Measurements from ENCODE around the gene RALGAPB.

Gene RALGAPB

GRCh38 chr20:38581013-38581412, 108.4 kb downstream of the RALGAPB start, which contains the start of gene ADIG:
Gene ADIG, plus strand, starts transcription at chr20:38581197. Its CDS starts 54 bp downstream, at chr20:38581251.
- no CpG with 5 or more reads among the region's 5 CpGs for WGBS (ENCODE audit: insufficient coverage, insufficient read length)
- no peak within 1 kb of the TSS for H3K27ac ChIP-seq (ENCODE audit: low read length)
- DNase-seq (ENCODE audit: low read depth, low spot score) = no peak

GRCh38 chr20:38581830-38582358, 109.3 kb downstream of the RALGAPB start:
- Histone ChIP-seq H3K27me3 (ENCODE audit: control insufficient read depth, insufficient read depth, low read length) (no peaks in the 10 kb centered on the region), H3K9me3 (ENCODE audit: control insufficient read depth, insufficient read depth, low read length) (no peaks in the 10 kb centered on the region), H3K27ac (ENCODE audit: low read length) (no peak overlapping the region), H3K4me1 (ENCODE audit: control insufficient read depth, insufficient read depth, low read length) (no peaks in the 10 kb centered on the region; the same call in none of the 2 replicates), H3K4me3 (ENCODE audit: low read length) (no peak overlapping the region), H3K36me3 (ENCODE audit: control insufficient read depth, insufficient read depth, low read length) (no peaks in the 10 kb centered on the region)
- WGBS (ENCODE audit: insufficient coverage, insufficient read length) = no CpG with 5 or more reads among the region's 4 CpGs
- no peak for DNase-seq (ENCODE audit: low read depth, low spot score)

More at GRCh38 chr20:38581013-38581412, 108.4 kb downstream of the RALGAPB start, which contains the start of gene ADIG:
- H3K4me1 ChIP-seq (ENCODE audit: control insufficient read depth, insufficient read depth, low read length) = no peaks in the 10 kb centered on the region; the same call in none of the 2 replicates
- no peaks in the 10 kb centered on the region for H3K9me3 ChIP-seq (ENCODE audit: control insufficient read depth, insufficient read depth, low read length)
- H3K27me3 ChIP-seq (ENCODE audit: control insufficient read depth, insufficient read depth, low read length) = no peaks in the 10 kb centered on the region
- no peaks in the 10 kb centered on the region for H3K36me3 ChIP-seq (ENCODE audit: control insufficient read depth, insufficient read depth, low read length)
- H3K4me3 ChIP-seq (ENCODE audit: low read length) = no peak within 1 kb of the TSS

- no peak overlapping the region for H3K27ac ChIP-seq (ENCODE audit: low read length)
- H3K9me3 ChIP-seq (ENCODE audit: control insufficient read depth, insufficient read depth, low read length) = no peaks in the 10 kb centered on the region
- H3K36me3 ChIP-seq (ENCODE audit: control insufficient read depth, insufficient read depth, low read length) = no peaks in the 10 kb centered on the region
- no peak overlapping the region for H3K4me3 ChIP-seq (ENCODE audit: low read length)
- no peak for DNase-seq (ENCODE audit: low read depth, low spot score)
- WGBS (ENCODE audit: insufficient coverage, insufficient read length) = no CpG with 5 or more reads among the region's 4 CpGs
- no peaks in the 10 kb centered on the region for H3K27me3 ChIP-seq (ENCODE audit: control insufficient read depth, insufficient read depth, low read length)
- no peaks in the 10 kb centered on the region; the same call in none of the 2 replicates for H3K4me1 ChIP-seq (ENCODE audit: control insufficient read depth, insufficient read depth, low read length)
Observed at GRCh38 chr20:38583306-38583705, 110.7 kb downstream of the RALGAPB start.

GRCh38 chr20:38584099-38584763, 111.6 kb downstream of the RALGAPB start:
- no peak for DNase-seq (ENCODE audit: low read depth, low spot score)
- WGBS (ENCODE audit: insufficient coverage, insufficient read length) = no CpG with 5 or more reads among the region's 7 CpGs
- Histone ChIP-seq H3K27me3 (ENCODE audit: control insufficient read depth, insufficient read depth, low read length) (no peaks in the 10 kb centered on the region), H3K27ac (ENCODE audit: low read length) (no peak overlapping the region), H3K9me3 (ENCODE audit: control insufficient read depth, insufficient read depth, low read length) (no peaks in the 10 kb centered on the region), H3K4me3 (ENCODE audit: low read length) (no peak overlapping the region), H3K4me1 (ENCODE audit: control insufficient read depth, insufficient read depth, low read length) (no peaks in the 10 kb centered on the region; the same call in none of the 2 replicates), H3K36me3 (ENCODE audit: control insufficient read depth, insufficient read depth, low read length) (no peaks in the 10 kb centered on the region)

- Histone ChIP-seq H3K36me3 (ENCODE audit: control insufficient read depth, insufficient read depth, low read length) (no peaks in the 10 kb centered on the region), H3K27me3 (ENCODE audit: control insufficient read depth, insufficient read depth, low read length) (no peaks in the 10 kb centered on the region), H3K4me3 (ENCODE audit: low read length) (no peak overlapping the region), H3K27ac (ENCODE audit: low read length) (no peak overlapping the region), H3K4me1 (ENCODE audit: control insufficient read depth, insufficient read depth, low read length) (no peaks in the 10 kb centered on the region; the same call in 1 of the 2 replicates), H3K9me3 (ENCODE audit: control insufficient read depth, insufficient read depth, low read length) (no peaks in the 10 kb centered on the region)
- no CpG with 5 or more reads among the region's 10 CpGs for WGBS (ENCODE audit: insufficient coverage, insufficient read length)
- no peak for DNase-seq (ENCODE audit: low read depth, low spot score)
Observed at GRCh38 chr20:38585404-38586180, 112.9 kb downstream of the RALGAPB start.

GRCh38 chr20:38586181-38586525, 113.5 kb downstream of the RALGAPB start:
- Histone ChIP-seq H3K4me3 (ENCODE audit: low read length) (no peak overlapping the region), H3K4me1 (ENCODE audit: control insufficient read depth, insufficient read depth, low read length) (no peaks in the 10 kb centered on the region), H3K36me3 (ENCODE audit: control insufficient read depth, insufficient read depth, low read length) (no peaks in the 10 kb centered on the region), H3K9me3 (ENCODE audit: control insufficient read depth, insufficient read depth, low read length) (no peaks in the 10 kb centered on the region), H3K27ac (ENCODE audit: low read length) (no peak overlapping the region), H3K27me3 (ENCODE audit: control insufficient read depth, insufficient read depth, low read length) (no peaks in the 10 kb centered on the region)
- no peak for DNase-seq (ENCODE audit: low read depth, low spot score)
- no CpG with 5 or more reads among the region's 3 CpGs for WGBS (ENCODE audit: insufficient coverage, insufficient read length)

- H3K27ac ChIP-seq (ENCODE audit: low read length) = no peak overlapping the region
- WGBS (ENCODE audit: insufficient coverage, insufficient read length) = no CpG with 5 or more reads among the region's 6 CpGs
Observed at GRCh38 chr20:38588303-38588702, 115.7 kb downstream of the RALGAPB start.

GRCh38 chr20:38589351-38589750, 116.7 kb downstream of the RALGAPB start:
- Histone ChIP-seq H3K9me3 (ENCODE audit: control insufficient read depth, insufficient read depth, low read length) (no peaks in the 10 kb centered on the region), H3K27me3 (ENCODE audit: control insufficient read depth, insufficient read depth, low read length) (no peaks in the 10 kb centered on the region), H3K36me3 (ENCODE audit: control insufficient read depth, insufficient read depth, low read length) (no peaks in the 10 kb centered on the region), H3K27ac (ENCODE audit: low read length) (no peak overlapping the region), H3K4me3 (ENCODE audit: low read length) (no peak overlapping the region), H3K4me1 (ENCODE audit: control insufficient read depth, insufficient read depth, low read length) (no peaks in the 10 kb centered on the region)
- WGBS (ENCODE audit: insufficient coverage, insufficient read length) = no CpG with 5 or more reads among the region's 4 CpGs
- DNase-seq (ENCODE audit: low read depth, low spot score) = no peak

More at GRCh38 chr20:38588303-38588702, 115.7 kb downstream of the RALGAPB start:
- Histone ChIP-seq H3K9me3 (ENCODE audit: control insufficient read depth, insufficient read depth, low read length) (no peaks in the 10 kb centered on the region), H3K4me3 (ENCODE audit: low read length) (no peak overlapping the region), H3K27me3 (ENCODE audit: control insufficient read depth, insufficient read depth, low read length) (no peaks in the 10 kb centered on the region), H3K4me1 (ENCODE audit: control insufficient read depth, insufficient read depth, low read length) (no peaks in the 10 kb centered on the region), H3K36me3 (ENCODE audit: control insufficient read depth, insufficient read depth, low read length) (no peaks in the 10 kb centered on the region)
- no peak for DNase-seq (ENCODE audit: low read depth, low spot score)

- 100% methylated on average over 1 of the region's 3 CpGs for WGBS (ENCODE audit: insufficient coverage, insufficient read length)
- Histone ChIP-seq H3K9me3 (ENCODE audit: control insufficient read depth, insufficient read depth, low read length) (no peaks in the 10 kb centered on the region), H3K4me1 (ENCODE audit: control insufficient read depth, insufficient read depth, low read length) (no peaks in the 10 kb centered on the region), H3K27me3 (ENCODE audit: control insufficient read depth, insufficient read depth, low read length) (no peaks in the 10 kb centered on the region), H3K27ac (ENCODE audit: low read length) (no peak overlapping the region), H3K4me3 (ENCODE audit: low read length) (no peak overlapping the region), H3K36me3 (ENCODE audit: control insufficient read depth, insufficient read depth, low read length) (no peaks in the 10 kb centered on the region)
- no peak for DNase-seq (ENCODE audit: low read depth, low spot score)
Observed at GRCh38 chr20:38589967-38590675, 117.5 kb downstream of the RALGAPB start.
